GM18511 (cell line): ENCODE measurements around the gene TSKU.
"Not testable (repeated sequence)": the region's sequence is repeated elsewhere in the genome, so short reads cannot be mapped to it uniquely, and the experiment has no call there.

ENCODE experiments used
- ATAC-seq: cut with Tn5 transposase; IDR thresholded peaks from one replicate; pipeline ENCODE4 v1.9.1; 2021; ENCODE audit warnings: mild to moderate bottlenecking, moderate library complexity; ENCODE audit not compliant: unreplicated experiment

The TSKU gene

GRCh38 chr11:76783294-76783895, at the start of gene TSKU:
Gene TSKU, plus strand, starts transcription at chr11:76783356. Its CDS starts 12,261 bp downstream, at chr11:76795617.
- no peak for ATAC-seq

GRCh38 chr11:76733906-76734305, 49.2 kb upstream of the TSKU start:
- ATAC-seq = not testable (repeated sequence)

- ATAC-seq = no peak
These were observed 48.4 kb upstream of the TSKU start for GRCh38 chr11:76734456-76735420.

DNA sequence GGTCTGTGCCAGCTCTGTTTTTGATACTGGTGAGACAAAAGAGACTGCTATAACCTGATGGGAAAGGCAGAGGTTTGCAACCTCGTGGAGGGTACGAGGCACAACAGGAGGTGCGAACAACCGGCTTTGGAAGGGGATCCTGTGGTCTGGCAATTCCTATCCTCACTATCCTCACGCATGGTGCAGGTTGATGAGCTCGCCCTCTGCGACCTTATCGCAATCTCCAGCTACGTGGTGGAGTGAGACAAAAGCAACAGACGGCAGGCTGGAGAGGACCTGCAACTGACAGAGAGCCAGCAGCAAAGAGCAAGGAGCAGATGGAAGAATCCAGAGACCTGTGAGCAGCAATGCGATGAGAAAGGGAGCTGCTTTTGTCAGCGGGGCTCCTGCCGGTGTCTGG, 47.3 kb upstream of the TSKU start:
- no peak for ATAC-seq

DNA sequence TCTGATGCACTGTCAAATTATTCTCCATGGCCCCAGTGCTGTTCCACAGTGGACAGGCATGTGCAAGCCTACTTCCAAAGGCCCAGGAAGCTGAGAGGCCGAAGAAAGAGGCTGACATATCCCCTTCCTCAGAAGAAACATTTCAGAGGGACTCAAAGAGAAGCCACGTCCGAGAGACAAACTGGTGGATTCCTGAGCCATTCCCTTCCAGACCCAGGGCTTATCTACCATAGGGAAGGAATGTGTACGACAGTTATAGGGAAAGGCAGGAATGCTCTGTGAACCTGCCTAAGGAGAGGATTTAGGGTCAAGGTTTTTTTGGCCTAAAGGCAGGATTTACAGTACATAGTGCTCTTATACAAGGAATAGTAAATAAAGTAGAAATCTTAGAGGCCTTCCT, 46.9 kb upstream of the TSKU start:
- ATAC-seq = no peak

GRCh38 chr11:76736773-76737495, 46.2 kb upstream of the TSKU start:
- ATAC-seq = no peak

DNA sequence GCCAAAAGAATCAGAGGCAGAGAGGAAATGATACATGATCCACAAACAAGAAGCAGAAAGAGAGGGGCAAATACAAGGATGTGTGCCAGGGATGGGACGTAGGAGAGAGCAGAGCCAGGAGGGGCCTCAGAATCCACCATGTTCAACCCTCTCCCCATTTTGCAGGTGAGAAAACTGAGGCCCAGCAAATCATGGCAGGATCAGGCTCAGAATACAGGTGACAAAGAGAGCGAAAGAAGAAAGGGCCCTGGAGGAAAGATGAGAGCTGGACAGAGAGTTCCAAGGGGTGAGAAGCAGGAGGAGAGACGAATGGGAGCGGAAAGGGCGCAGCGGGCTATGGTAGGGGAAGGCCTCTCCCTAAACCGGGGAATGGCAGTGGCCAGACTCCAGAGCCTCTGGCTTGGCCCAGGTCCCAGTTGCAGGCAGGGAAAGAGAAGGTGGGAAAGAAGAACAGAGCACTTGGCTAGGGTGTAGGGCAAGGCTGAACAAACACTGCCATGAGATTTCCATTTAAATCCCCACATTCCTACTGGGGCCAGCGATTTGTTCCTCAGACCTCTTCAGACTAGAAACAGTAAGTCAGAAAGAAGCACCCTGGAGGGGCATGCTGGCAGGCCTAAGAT, 44.4 kb upstream of the TSKU start:
- no peak for ATAC-seq

DNA sequence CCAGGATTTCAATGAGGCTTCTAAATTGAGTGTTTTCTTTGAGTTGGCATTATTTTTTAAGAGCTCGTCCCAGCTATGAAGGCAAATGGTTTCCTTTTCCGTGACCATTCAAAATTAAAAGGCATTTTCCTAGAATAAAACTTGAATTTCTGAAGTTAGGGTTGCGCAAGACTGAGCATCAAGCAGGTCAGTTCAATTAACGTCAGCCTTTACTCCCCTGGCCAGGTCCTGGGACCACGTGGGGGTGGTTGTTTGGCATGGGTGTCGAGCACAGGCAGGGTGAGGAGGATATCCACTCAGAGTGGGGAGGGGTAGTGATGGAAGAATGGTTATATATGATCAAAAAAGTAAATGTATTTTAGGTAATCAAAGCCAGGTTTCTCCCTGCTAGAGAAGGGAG, 43.4 kb upstream of the TSKU start:
- ATAC-seq = no peak

DNA sequence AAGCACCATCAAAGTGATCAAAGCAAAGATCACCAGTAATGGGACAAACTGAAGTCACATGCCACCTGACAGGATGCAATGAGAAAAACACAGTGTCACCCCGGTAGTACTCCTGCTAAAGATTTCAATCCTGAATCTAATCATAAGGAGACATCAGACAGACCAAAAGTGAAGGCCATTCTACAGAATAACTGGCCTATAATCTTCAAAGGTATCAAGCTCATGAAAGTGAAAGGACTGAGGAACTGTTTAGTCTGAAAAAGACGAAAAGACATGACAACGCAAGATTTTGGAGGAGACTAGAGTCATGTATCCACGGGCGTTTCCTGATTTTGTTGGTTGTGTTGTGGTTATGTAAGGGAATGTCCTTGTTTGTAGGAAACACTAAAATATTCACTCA, 42.4 kb upstream of the TSKU start:
- ATAC-seq = no peak

DNA sequence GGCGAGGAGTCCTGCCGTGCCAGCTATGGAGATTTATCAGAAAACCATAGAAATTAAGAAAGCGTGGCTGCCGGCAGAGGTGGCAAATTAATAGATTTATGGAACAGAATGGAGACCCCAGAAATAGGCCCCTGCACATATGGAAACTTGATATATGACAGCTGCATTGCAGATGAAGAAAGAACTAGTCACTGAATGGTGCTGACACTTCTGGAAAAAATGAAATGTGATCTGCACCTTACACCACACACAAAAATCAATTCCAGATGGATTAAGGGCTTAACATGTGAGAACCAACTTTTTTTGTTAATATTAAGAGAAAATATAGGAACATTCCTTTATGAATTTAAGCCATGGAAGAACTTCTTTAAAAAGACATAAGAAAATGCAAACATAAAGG, 40.3 kb upstream of the TSKU start:
- ATAC-seq = no peak

GRCh38 chr11:76744186-76745043, 38.7 kb upstream of the TSKU start:
- no peak for ATAC-seq

GRCh38 chr11:76745044-76745376, 38.1 kb upstream of the TSKU start:
- no peak for ATAC-seq

- ATAC-seq = no peak
These were observed 37.5 kb upstream of the TSKU start for GRCh38 chr11:76745561-76746207.

- no peak for ATAC-seq
These were observed 35.8 kb upstream of the TSKU start for GRCh38 chr11:76747153-76747914.

- no peak for ATAC-seq
These were observed 35.0 kb upstream of the TSKU start for GRCh38 chr11:76747915-76748860.

DNA sequence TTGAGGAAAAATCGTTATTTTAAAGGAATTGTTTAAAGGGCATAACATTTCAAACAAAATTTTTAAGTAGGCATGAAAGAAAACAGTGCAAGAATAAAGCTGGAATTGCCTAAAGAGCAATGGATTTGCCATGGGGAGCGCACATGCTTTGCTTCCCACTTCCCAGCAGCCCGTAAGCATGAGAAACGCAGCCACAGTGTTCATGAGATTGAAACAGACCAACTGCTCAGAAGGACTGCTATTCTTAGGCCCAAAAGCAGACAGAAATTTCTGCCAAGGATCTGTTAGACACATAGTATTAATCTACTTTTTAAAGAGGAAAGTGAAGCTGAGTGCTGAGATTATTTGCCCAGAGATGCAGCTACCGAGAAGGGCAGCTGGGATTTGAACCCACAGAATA, 34.2 kb upstream of the TSKU start:
- no peak for ATAC-seq

DNA sequence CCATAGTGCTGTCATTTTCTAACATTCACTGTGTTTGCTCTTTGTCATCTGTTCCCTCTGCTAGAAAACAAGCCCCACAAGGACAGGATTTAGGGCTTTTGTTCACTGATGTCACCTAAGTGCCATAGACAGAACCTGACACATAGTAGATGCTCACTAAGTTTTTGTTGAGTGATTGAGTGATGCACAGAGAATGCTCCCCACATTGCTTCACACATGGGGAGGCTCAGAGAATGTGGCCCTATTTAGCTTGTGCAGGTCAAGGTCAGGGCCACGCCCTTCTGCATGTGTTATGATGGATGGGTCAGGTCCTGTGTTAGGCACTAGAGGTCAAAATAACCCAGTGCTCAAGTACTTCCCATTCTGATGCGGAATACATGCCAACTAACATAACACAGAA, 33.1 kb upstream of the TSKU start:
- no peak for ATAC-seq

- ATAC-seq = no peak
These were observed 32.4 kb upstream of the TSKU start for GRCh38 chr11:76750746-76751145.
